Lower leg skin (tissue), 4 donors: ENCODE results near the gene RNF31. TPM values are rescaled to one million over a fixed set of nuclear protein-coding genes. Genes with fewer than 3 reads are reported as not detected.
A peak's percentile ranks its signal among the peaks of the same experiment; 100 is the strongest.

Source experiments
- DNase-seq, 2 donors: peaks; one replicate each; pipeline ENCODE4 v3.0.0-alpha.2; 2019; ENCODE audit warnings: low spot score in 2 of 2
- H3K4me3 ChIP-seq: fragments of 200-600 bp; sonication (generic); 2 replicates; pipeline ENCODE4 v1.5.1; 2017; ENCODE audit warnings: mild to moderate bottlenecking, low read depth; ENCODE audit not compliant: poor library complexity, severe bottlenecking
- POLR2A ChIP-seq, 2 donors: fragments of 450-650 bp; IDR thresholded peaks; one replicate each; pipeline ENCODE4 v1.6.1; 2016 to 2017; ENCODE audit warnings: antibody characterized with exemption in 2 of 2, mild to moderate bottlenecking in 1 of 2, moderate library complexity in 1 of 2
- WGBS, 2 donors: methylation state at CpG; one replicate each; pipeline ENCODE4 v1.1.5; 2018; 5-methylcytosine and 5-hydroxymethylcytosine counted together
- intact Hi-C: fragments of 100-400 bp; cut with DNase I; formaldehyde crosslinking; loops from one replicate; pipeline ENCODE4 v1.15.0; 2023; ENCODE audit warnings: low total_unique reads
- total RNA-seq, 4 donors: library from RNA; depleted of rRNA; stranded (reverse); fragments of >200 nt; gene quantifications; one replicate each; pipeline ENCODE4 v1.1.0, GENCODE V29; 2016
- TF ChIP-seq, protein P1 (sequence below), 3 donors: fragments of 450-650 bp; IDR thresholded peaks; one replicate each; pipeline ENCODE4 v1.5.1; 2016; ENCODE audit warnings: antibody characterized with exemption in 3 of 3, mild to moderate bottlenecking in 3 of 3, moderate library complexity in 2 of 3

RNF31 gene
- total RNA-seq, 4 donors from 2014 or later, result 53.1 to 98.6 (median 77.3) TPM

DNA sequence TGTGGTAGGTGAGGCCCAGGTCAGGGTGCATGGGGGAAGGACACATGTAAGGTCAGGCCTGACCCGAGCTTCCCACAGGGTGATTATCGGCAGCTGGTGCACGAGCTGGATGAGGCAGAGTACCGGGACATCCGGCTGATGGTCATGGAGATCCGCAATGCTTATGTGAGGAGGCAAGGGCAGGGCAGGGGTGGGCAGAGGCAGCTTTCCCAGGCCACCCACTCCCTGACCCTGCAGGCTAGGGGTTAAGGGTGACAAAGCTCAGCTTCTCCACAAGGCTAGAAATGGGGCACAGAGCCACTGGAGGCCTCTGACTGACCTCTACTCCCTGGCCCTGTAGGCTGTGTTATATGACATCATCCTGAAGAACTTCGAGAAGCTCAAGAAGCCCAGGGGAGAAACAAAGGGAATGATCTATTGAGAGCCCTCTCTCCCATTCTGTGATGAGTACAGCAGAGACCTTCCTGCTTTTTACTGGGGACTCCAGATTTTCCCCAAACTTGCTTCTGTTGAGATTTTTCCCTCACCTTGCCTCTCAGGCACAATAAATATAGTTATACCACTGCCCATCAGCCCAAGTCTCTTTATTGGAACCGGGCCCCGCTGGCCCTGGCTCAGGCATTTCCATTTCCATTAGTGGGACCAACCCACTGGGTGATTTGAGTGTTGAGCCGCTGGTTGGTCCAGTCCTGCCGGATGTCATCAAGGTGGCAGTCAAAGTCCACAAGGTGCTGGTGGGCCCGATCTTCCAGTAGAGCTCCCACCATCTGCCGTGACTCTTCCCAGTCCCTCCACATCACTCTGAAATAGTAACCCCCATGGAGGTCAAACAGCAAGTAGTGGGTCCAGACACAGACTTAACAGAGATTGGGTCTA lies 8.7 kb upstream of the RNF31 start:
- no peak overlapping the region for H3K4me3 ChIP-seq
- DNase-seq, result peak in 1 of 2 donors; percentile 83
- WGBS, 2 donors, result 82 to 87% methylated on average over 13 of the region's 13 CpGs
- intact Hi-C loops, result no loop called here
- TF ChIP-seq, protein P1, sequence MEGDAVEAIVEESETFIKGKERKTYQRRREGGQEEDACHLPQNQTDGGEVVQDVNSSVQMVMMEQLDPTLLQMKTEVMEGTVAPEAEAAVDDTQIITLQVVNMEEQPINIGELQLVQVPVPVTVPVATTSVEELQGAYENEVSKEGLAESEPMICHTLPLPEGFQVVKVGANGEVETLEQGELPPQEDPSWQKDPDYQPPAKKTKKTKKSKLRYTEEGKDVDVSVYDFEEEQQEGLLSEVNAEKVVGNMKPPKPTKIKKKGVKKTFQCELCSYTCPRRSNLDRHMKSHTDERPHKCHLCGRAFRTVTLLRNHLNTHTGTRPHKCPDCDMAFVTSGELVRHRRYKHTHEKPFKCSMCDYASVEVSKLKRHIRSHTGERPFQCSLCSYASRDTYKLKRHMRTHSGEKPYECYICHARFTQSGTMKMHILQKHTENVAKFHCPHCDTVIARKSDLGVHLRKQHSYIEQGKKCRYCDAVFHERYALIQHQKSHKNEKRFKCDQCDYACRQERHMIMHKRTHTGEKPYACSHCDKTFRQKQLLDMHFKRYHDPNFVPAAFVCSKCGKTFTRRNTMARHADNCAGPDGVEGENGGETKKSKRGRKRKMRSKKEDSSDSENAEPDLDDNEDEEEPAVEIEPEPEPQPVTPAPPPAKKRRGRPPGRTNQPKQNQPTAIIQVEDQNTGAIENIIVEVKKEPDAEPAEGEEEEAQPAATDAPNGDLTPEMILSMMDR (IDR thresholded peaks at IDR 0.05), result no peak
- TF ChIP-seq POLR2A (IDR thresholded peaks at IDR 0.05), result no peak

GRCh38 chr14:24139272-24139934 lies 7.9 kb upstream of the RNF31 start:
- intact Hi-C loops, result no loop called here
- no peak for DNase-seq
- H3K4me3 ChIP-seq, result no peak overlapping the region
- 91 to 93% methylated on average over 9 of the region's 9 CpGs for WGBS, 2 donors
- no peak for TF ChIP-seq POLR2A (IDR thresholded peaks at IDR 0.05)
- TF ChIP-seq, protein P1 (IDR thresholded peaks at IDR 0.05), result no peak

DNA sequence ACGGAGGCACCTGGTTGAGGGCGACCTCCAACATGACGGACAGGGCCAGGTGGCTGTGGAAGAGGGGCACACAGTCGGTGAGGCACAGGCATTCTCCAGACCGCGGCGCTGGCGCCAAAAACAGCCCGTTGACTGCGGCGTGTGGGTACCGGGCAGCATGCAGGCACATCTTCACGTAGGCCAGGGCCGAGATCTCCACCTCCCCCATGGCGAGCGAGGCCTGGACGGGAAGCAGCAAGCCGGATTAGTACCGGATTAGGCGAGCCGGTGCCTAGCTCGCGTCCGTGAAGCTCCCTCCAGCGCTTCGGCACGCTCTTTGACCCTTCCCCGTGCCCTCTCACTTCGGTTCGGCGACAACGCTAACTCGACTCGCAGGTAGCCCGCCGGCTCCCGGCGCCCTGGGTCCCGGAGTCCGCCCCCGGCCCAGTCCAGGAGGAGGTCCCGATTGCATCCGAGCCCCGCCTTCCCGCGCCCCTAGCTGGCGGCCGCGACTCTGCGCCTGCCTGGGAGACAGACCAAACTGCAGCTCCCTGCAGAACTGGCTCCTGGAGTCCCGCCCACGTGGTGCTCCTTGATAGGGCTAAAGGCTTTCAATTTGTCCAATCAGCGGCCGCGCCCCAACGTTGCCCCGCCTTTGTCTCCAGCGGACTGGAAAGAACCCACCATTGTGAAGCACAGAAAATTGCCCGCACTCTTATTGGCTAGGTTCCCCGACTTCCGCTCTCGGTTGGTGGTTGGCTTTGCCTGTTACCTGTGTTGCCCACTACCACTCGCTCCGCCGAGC lies 6.0 kb upstream of the RNF31 start, which contains the start of gene EMC9:
TSS of gene EMC9 (minus strand) at position 495 of the 784 bp plus-strand sequence. CDS start at position 208, 287 bp downstream.
- peak; percentile 100 for DNase-seq
- intact Hi-C loops, result loop anchor here (2.0 kb wide), 1 partner anchor 28 kb away; no protein-coding TSS in a partner anchor
- TF ChIP-seq, protein P1 (IDR thresholded peaks at IDR 0.05), result peak in 1 of 3 donors; percentile 47
- no peak for TF ChIP-seq POLR2A (IDR thresholded peaks at IDR 0.05)
- 0 to 1% methylated on average over 61 to 65 of the region's 65 CpGs for WGBS, 2 donors
- H3K4me3 ChIP-seq, result peak within 1 kb of the TSS; percentile 66

DNA sequence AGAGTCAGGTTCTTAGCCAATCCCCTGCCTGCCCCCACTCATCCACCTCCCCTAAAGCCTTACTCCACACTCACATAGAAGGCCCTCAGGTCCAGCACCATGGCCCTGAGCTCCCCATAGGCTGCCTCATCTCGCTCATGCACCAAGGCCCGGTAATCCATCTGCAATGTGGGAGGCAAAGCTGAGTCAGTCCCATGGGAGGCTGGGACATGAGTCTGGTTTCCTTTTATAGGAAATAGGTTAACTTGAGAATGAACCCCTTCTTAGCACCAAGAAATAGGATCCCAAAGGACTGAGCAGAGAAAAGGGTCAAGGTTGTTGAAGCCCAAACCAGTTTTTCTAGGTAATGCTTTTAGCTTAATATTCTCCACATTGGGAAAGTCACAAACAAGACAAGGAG lies 3.8 kb upstream of the RNF31 start:
- H3K4me3 ChIP-seq, result no peak overlapping the region
- WGBS, 2 donors, result 82 to 91% methylated on average over 2 of the region's 2 CpGs
- TF ChIP-seq POLR2A (IDR thresholded peaks at IDR 0.05), result no peak
- TF ChIP-seq, protein P1 (IDR thresholded peaks at IDR 0.05), result no peak
- DNase-seq, result no peak
- intact Hi-C loops, result no loop called here

DNA sequence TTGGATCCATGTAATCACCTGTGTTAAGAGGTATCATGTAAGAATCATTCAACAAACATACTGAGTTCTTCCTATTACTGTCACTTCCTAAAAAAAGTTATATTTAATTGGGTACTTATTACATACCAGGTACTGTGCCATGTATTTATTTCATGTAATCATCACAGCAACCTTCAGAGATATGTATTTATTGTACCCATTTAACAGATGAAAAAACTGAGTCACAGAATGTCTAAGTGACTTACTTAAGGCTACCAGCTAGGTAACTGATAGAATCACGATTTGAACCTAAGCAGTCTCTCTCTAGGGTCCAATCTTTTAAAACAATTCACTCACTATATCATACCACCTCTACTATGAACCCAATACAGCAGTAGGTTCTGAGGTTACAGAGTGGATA lies 2.8 kb upstream of the RNF31 start:
- 95 to 97% methylated on average over 1 of the region's 1 CpG for WGBS, 2 donors
- DNase-seq, result no peak
- TF ChIP-seq POLR2A (IDR thresholded peaks at IDR 0.05), result no peak
- TF ChIP-seq, protein P1 (IDR thresholded peaks at IDR 0.05), result no peak
- no peak overlapping the region for H3K4me3 ChIP-seq
- intact Hi-C loops, result no loop called here
